ENCODE results near the gene L2HGDH.
"Not testable (repeated sequence)": the region's sequence is repeated elsewhere in the genome, so short reads cannot be mapped to it uniquely, and the experiment has no call there.

Gene L2HGDH

DNA sequence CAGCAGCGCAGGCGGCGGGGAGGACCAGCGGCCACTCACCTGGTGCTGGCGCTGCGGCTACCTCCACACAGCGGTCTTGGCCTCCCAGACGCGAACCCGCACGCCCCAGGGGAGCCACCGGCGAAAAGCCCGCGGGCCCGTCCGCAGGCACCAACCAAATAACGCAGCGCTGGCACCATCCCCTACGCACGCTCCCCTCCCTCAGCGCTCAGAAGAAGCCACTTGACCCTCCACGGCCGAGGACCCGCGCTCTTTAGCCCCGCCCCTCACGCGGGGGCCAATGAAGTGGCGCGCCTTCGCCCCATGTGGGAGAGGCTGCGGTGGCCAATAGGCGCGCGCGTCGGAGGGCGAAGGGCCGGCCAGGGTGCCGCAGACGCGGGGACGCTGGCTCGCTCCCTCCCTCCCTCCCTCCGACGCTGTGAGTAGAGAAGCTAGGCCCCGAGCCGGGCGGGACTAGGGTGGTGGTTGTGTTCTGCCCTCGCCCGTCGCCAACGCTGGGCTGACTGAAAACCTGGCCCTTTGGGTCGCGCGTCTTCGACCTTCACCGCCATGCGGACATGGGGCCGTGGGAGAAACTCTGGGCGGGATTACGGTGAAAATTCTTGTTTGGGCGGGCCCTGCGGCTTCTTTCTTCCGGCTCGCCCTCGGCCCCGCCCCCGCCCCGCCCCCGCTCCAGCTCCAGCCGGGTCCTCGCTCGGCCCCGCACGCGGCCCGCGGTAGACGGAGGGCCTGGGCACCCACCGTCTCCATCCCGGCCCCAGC lies at the start of gene L2HGDH, which contains the start of gene DMAC2L:
Gene L2HGDH (minus strand): TSS at position 258 of the 762 bp plus-strand sequence. CDS start 79 bp downstream, at position 179.
Gene DMAC2L (plus strand): TSS at position 353 of the 762 bp plus-strand sequence. CDS start 9,164 bp downstream, outside the sequence.
- peak; percentile 98 for DNase-seq (ENCODE audit: low spot score)

DNA sequence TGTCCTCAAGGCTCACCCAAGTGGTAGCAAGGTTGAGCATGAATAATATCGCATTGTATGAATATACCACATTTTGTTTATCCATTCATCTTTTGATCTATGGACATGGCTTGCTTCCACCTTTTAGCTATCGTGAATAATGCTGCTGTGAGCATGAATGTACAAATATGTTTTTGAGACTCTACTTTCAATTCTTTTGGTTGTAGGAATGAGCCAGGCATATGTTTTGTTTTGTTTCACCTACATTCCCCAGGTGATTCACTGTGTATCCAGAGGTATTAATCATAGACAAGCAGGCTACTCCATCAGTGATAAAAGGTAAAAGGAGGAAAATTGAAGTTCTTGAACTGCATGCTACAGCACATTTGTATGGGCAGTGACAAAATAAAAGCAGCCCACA lies 48.8 kb upstream of the L2HGDH start:
- no peak for DNase-seq (ENCODE audit: low spot score)

DNA sequence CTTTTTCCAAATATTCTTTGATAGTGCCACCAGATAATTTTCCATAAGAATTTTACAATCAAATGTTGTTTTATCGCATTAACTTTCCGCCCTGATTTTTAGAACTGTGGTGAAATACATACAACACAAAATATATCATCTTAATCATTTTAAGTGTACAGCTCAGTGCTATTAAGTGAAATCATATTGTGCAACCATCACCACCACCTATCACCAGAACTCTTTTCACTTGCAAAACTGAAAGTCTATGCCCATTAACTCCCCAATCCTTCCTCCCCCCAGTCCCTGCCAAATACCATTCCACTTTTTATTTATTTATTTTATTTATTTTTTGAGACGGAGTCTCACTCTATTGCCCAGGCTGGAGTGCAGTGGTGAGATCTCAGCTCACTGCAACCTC lies 48.1 kb upstream of the L2HGDH start:
- no peak for DNase-seq (ENCODE audit: low spot score)

DNA sequence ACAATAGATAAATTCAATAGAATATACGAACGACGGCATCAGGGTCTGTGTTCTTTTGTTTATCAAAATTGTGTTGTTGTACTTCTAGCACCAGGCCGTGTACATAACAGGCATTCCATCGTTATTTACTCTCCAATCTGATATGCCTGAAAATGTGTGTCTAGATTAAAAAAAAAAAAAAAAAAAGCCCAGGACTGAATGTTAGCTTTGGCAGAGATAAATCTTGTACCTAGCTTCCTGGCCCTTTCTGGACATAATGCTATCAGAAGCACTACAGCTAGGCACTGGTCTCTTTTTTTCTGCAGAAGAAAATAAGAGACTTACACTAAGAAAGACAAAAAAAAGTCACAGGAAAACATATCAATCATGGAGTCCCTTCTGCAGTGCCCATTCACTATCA lies 47.6 kb upstream of the L2HGDH start:
- DNase-seq (ENCODE audit: low spot score): no peak

DNA sequence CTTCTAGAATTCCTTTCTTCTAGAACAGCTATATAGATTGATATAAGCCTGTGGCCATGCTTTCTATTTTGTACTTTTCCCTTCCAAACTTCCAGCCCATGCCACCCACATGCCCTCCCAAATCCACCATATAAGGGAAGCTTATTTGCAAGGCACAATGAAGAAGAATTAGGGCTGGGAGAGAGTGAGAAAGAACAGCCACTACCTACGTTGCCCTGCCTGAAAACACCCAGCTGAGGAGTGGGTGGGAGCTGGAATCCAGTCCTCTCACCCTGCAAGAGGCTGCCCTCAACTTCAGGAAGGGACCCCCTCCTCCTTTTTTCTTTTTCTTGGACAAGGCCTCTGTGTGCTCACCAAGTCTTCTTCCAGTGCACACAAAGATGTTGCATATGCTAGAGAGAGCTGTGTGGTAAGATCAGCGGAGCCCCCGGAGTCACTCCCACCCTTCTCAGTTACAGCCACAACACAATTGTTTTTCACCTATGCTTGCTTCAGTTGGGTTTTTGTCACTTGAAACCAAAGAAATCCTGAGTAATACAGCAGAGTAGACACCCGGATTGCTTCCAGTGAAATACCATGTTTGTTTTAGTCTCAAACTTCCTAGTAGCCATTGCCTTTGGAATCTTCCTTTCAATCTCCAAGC lies 45.8 kb upstream of the L2HGDH start:
- DNase-seq (ENCODE audit: low spot score): no peak

DNA sequence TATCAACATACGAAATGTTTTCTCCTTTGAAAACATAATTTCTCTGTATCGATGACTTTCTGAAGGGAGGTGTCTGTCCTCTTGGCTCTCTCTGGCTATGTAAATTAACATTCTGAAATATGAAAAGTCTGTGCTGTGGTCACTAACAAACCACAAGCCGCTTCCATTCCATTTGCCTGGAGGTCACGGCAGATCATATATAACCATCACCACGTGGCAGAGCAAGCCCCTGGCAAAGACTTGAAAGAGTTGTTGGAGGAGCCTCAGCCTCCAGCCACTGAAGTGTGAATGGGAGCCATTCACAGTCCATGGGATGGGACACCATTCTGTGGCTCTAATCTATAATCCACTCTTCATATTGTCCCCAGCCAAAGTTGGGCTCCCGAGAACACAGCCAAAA lies 45.1 kb upstream of the L2HGDH start:
- DNase-seq (ENCODE audit: low spot score): no peak

DNA sequence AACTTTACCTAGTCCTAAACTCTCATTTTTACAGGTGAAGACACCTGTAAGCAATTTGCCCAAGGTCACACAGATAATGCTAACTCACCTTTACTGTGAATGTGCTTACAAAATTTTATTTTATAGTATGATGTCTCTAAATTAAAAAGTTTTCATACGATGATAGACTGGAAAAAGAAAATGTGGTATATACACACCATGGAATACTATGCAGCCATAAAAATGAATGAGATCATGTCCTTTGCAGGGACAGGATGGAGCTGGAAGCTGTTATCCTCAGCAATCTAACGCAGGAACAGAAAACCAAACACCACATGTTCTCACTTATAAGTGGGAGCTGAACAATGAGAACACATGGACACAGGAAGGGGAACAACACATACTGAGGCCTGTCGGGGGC lies 44.3 kb upstream of the L2HGDH start:
- DNase-seq (ENCODE audit: low spot score): not testable (repeated sequence)

DNA sequence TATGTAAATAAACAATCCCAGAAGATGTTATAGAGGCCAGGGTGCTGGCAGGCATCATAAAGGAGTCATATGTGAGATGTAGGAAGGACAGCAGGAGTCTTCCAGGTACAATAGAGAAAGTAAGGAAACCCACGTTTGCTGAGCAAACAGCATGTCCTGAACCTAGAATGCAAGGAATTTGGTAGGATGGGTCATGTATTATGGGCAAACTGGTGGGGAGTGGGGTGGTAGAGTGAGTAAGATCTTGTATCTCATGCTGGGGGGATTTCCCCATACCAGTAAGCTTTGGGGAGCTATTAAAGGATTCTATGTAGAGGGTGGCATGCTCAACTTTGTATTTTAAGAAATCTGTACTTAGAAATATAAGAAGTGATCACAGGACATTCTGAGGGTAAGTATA lies 43.7 kb upstream of the L2HGDH start:
- DNase-seq (ENCODE audit: low spot score): no peak

DNA sequence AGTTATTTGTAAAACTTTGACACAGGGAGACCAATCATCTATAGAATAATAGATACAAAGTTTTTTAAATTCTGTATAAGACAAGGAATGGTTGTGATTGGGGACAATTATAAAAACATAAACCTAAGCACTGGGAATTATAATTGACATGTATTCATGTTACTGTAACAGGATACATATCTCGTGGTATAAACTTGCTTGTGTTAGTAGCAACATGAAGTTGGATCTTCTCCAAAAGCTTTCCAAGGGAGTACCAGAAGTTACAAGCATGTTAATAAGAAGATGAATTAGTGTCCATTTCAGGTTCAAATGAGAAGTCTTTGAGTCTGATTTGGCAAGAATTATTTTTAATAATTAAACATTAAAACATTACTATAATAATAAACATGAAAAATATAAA lies 42.5 kb upstream of the L2HGDH start:
- no peak for DNase-seq (ENCODE audit: low spot score)

DNA sequence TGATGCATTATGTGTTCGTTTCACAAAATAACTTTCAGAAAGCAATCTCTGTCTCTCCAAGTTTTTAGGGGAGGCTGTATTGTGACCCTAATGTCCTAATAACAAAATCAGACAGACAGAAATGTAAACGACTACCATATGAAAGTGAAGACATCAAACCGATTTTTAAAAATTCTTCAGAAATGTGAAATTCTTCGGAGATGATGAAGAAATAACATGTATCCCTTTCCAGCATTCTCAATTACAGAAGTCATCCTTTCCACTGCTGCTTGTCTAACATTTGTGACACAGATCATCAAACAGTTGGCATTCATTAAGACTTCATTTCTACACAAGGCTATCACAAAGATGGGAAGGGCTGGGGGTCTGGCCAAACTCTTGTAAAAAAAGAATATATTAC lies 41.1 kb upstream of the L2HGDH start:
- peak; percentile 35 for DNase-seq (ENCODE audit: low spot score)

DNA sequence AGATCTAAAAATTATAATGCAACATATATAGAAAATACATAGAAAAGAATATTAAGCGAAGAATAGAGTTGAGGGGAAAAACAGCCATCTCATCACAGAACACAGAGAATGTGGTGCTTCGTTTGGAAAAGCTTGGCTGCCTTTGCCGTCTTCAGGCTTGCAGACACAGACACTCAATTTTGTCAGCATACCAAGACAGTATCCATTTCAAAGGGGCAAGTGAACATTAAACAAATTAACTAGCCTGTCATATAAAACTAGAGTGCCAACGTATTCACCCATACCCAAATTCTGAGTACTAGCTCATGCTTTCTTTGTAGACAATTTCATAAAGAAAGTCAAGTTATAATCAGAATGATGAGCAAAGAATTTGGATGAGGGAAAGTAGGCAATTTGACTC lies 40.6 kb upstream of the L2HGDH start:
- DNase-seq (ENCODE audit: low spot score): no peak

DNA sequence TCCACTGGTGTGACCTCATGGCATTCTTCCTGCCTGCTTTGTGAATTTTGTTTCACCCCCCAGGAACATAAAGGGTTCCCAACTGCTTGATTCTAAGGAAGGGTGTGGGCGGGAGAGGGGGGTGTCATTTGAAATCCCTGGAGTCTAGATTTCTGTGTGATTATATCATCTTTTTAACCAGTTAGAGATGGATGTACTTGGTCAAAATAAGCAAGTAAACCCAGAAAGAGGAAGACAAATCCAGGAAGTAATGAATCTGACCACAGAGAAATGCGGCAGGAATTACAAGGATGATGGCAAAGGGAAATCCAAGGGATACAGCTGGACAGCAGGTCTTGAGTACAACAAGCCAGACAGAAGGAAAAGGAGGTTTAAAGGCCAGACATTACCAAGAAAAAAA lies 38.9 kb upstream of the L2HGDH start:
- no peak for DNase-seq (ENCODE audit: low spot score)

DNA sequence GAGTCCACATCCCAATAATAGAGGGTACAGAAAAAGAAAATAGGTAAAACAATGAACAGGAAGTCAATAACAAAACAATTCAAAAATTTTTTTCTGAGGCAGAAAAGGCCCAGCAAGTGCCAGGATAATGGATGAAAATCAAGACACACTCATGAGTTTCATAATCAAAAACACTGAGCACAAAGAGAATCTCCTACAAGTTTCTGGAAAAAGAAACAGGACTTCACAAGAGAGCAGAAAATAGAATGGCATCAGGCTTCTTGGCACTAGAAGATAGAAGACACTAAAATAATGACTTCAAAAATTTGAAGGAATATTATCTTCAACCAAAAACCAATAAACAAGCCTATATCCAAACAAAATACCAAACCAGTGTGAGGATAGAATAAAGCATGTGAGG lies 36.9 kb upstream of the L2HGDH start:
- DNase-seq (ENCODE audit: low spot score): no peak

DNA sequence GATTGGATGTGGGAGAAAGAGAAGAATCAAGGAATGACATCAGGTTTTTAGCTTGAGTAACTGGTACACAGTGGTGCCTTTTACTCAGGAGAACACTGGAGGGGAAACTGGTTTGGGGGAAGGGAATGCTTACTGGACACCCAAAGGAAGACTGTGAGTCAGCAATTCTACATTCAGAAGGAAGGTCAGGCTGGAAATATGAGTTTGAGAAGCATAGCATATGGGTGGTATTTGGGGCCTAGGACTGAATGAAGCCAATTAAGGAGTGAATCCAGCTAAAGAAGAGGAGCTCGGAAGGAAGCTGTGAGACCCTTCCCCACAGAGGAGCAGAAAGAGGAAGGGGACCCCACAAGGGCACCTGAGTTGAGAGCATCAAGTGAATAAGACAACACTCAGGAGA lies 35.5 kb upstream of the L2HGDH start:
- DNase-seq (ENCODE audit: low spot score): peak; percentile 36

DNA sequence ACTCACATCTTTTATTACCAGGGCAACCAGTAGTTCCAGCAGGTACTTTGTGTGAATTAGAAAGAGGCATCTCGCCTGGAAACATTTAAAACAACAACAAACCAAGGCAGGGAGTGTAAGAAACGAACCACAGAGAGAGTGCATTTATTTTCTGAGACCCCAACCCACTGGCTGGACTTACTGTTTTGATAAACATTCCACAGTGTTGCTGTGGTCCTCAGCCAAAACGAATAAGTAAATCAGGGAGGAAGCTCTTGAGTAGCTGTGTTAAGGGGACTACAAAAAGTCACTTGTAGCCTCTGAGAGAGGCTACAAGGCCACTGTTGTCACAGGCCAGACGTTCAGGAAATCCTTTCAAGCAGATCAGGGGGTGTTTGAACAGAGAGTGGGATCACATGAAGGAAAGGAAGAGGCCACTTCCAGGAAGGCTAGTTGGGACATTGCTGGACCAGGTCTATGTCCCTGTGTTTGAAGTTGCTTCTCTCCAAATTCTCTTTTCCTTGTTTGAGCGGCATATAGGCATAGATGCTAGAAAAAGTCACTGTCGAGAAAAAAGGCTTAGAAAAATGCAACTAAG lies 33.9 kb upstream of the L2HGDH start:
- DNase-seq (ENCODE audit: low spot score): no peak

DNA sequence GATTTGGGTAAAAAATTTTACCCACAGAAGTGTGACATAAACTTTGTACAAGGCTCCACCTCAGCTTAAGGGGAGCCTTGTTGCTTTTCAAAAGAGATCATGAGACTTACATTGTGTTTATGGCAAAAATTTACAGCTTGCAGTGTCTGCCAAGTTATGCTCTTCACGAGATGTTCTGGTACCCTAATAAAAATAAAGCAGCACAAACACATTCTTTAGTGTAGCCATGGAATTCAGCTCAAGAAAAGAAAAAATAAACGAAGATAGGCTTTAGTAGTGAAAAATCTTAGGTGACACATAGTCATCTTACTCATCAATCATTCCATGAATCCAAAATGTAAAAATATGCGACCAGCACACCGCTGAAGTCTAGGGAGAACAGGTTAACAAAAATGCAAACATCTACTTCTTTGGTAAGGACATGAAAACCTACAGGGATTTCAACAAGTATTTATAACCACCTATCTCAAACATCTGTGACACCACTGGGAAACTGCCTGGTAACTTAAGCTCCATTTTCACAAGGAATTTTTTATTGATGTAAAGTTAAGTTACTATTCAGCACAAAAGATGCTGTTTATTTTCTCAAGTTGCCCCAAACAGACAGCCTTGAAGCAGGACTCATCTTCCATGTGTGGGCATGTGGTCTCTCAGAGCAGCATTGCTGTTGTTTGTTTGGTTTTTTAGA lies 33.0 kb upstream of the L2HGDH start:
- DNase-seq (ENCODE audit: low spot score): no peak

DNA sequence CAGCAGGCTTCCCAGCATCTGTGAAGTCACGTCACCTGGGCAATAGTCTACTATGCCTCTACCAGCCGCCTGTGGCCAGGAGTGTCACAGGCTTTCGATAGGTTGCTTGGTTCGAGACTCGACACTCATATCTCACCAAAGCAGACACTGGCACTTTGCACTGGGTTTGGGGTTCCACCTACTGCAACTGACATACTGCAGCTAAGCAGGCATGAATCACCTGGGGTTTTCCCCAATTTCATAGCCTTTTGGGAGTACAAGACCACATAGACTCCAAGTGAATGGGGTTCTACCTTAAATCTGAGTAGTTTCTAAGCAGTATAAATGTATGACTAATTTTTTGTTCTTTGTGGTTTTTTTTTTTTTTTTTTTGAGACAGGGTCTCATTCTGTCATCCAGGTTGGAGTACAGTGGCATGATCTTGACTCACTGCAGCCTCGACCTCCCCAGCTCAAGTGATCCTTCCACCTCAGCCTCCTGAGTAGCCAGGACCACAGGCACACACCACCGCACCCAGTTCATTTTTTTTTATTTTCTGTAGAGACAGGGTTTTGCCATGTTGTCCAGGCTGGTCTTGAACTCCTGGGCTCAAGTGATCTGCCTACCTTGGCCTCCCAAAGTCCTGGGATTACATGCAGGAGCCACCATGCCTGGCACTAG lies 32.2 kb upstream of the L2HGDH start:
- no peak for DNase-seq (ENCODE audit: low spot score)

DNA sequence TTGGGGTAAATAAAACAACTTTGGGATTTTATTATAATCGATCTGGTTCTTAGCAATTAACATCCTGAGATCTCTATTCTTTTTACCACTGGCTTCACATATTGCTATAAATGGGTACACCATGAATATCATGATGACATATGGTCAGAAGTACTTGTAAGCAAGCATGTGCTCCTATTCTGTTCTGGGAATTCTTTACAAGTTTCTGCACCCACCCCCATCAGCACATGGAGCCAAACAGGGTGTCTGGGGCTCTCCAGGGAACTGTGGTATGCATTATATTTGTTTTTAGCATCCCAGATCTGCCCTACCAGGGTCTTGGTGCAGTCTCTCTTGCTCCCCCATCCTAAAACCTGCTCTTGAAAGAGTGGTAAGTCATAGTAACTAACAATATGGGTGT lies 31.4 kb upstream of the L2HGDH start:
- DNase-seq (ENCODE audit: low spot score): no peak

DNA sequence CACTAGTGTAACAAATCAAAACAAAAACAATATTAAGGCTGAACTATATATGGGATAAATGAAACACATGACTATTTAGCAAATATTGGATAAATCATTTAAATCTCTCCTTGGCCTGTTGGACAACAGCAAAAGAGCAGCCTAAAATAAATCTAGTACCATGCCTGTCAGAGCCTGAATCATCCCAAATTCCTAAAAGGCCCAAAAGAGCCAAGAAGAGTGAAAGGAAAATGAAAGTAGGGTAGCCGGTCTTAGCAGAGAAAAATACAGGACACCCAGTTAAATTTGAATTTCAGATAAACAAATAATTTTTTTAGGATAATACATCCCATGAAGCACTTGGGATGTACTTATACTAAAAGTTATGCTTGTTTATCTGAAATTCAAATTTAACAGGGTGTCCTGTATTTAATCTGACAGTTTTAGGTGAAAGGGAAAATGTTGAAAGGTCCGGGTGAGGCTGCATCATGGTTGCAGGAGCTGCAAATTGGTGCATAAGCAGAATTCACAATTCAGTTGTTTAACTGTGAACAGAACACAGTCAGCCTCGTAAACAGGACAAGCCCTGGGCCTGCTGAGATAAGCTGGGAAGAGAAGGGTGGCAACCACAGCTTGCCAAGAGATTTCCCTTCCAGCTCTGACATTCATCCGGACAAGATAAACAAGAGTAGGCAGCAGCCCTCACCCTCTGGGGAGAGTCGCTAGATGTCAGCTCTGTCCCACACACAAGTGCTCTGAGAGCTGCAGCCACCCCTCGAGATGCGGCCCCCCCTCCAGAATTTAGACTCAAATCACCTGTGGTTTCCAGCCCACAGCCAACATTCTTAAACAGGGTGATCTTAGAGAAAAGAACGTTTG lies 30.4 kb upstream of the L2HGDH start:
- DNase-seq (ENCODE audit: low spot score): peak; percentile 72

DNA sequence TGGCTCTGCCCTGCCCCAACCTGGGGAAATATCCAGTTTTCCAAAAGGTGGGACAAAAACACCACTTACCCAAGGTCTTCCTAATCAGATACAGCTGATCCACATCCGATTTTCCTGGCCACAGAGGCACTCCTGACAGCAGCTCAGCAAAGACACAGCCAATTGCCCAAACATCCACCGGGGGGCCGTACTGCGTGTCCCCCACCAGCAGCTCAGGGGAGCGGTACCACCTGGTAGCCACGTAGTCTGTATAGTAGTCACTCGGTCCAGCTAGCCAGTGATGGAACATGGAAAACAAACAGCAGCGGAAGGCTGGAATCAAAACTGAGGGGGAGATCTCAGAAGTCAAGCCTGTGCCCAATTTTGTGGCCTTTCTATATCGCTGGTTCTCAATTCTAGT lies 28.9 kb upstream of the L2HGDH start:
- DNase-seq (ENCODE audit: low spot score): no peak

DNA sequence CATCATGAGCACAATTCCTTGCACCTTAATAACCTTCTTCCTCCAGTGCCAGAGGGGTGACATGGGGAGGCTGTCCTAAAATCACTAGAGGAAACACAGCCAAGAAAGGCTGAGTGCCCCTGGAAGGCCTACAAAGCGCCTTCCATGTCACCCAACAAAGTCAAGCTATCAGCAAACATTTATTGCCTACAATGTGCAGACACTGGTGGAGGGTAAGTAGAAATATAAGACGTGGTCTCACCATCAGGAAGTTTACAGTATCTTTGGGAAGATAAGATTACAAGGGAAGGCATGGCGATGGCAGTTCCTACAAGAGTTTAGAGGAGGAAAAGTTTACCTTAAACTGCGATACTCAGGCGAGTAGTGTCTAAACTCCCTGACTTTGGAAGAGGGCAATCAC lies 28.0 kb upstream of the L2HGDH start:
- DNase-seq (ENCODE audit: low spot score): no peak
